Kidney capillary endothelial cell (primary cell): ENCODE results near the gene ADGRG3.
A peak's percentile ranks its signal among the peaks of the same experiment; 100 is the strongest.

Source experiments
- DNase-seq: peaks from one replicate; pipeline ENCODE4 v3.0.0-alpha.2; 2018; ENCODE audit warnings: low spot score

The ADGRG3 gene

GRCh38 chr16:57736419-57737351, 68.6 kb downstream of the ADGRG3 start:
- peak; percentile 82 for DNase-seq

- no peak for DNase-seq
Observed at GRCh38 chr16:57738844-57739243, 70.7 kb downstream of the ADGRG3 start.
